Measurements from ENCODE around the gene NTF4.

GRCh38 chr19:49069026-49069425 lies 4.4 kb upstream of the NTF4 start:
- no peak for TF ChIP-seq POLR2A (IDR thresholded peaks at IDR 0.05)
- no peak for TF ChIP-seq CTCF (IDR thresholded peaks at IDR 0.05)

All from thyroid gland (tissue), 4 donors.